ENCODE data around the gene ACAD11.

- TF ChIP-seq CTCF (IDR thresholded peaks at IDR 0.05; ENCODE audit: low read depth, low read length, missing input control) (no peak), RAD21 (IDR thresholded peaks at IDR 0.05) (no peak), ATF3 (IDR thresholded peaks at IDR 0.05) (no peak), REST (IDR thresholded peaks at IDR 0.05) (no peak), JUND (IDR thresholded peaks at IDR 0.05) (no peak)
Observed at GRCh38 chr3:132623646-132624045, 36.0 kb downstream of the ACAD11 start.

Data from liver (tissue), 3 donors.